Left lung (tissue), 10 donors: Measurements from ENCODE around the gene OR51A7. TPM values are rescaled to one million over a fixed set of nuclear protein-coding genes. Genes with fewer than 3 reads are reported as not detected.
A peak's percentile ranks its signal among the peaks of the same experiment; 100 is the strongest.

Source experiments
- ATAC-seq: fragments of 200-7000 bp; cut with Tn5 transposase; one replicate; pipeline ENCODE4 v1.9.1; 2020; ENCODE audit warnings: moderate library complexity
- DNase-seq, 4 donors: peaks; one replicate each; pipeline ENCODE4 v3.0.0-alpha.2; 2013 to 2020
- H3K27ac ChIP-seq, 2 donors: fragments of 200-600 bp; sonication (generic) in 1 of 2; one replicate each; pipeline versions ENCODE4 v1.5.0 to v1.8.0; 2020 to 2021
- H3K27me3 ChIP-seq, 2 donors: fragments of 200-600 bp; sonication (generic) in 1 of 2; one replicate each; pipeline versions ENCODE4 v1.5.0 to v1.8.0; 2020 to 2021
- H3K36me3 ChIP-seq, 2 donors: fragments of 200-600 bp; sonication (generic) in 1 of 2; one replicate each; pipeline versions ENCODE4 v1.5.0 to v1.8.0; 2020 to 2021
- H3K4me1 ChIP-seq, 2 donors: fragments of 200-600 bp; one replicate each; pipeline ENCODE4 v1.8.0; 2021
- H3K4me3 ChIP-seq, 2 donors: fragments of 200-600 bp; sonication (generic) in 1 of 2; one replicate each; pipeline versions ENCODE4 v1.5.0 to v1.8.0; 2020 to 2021; ENCODE audit warnings: mild to moderate bottlenecking in 1 of 2
- H3K9me3 ChIP-seq, 2 donors: fragments of 200-600 bp; sonication (generic) in 1 of 2; one replicate each; pipeline versions ENCODE4 v1.5.0 to v1.8.0; 2020 to 2021
- intact Hi-C, 2 donors: fragments of 100-400 bp; cut with DNase I; formaldehyde crosslinking; loops; one replicate each; pipeline versions ENCODE4 v1.11.2 to v1.14.2; 2022
- polyA plus RNA-seq, 6 donors: library from polyadenylated mRNA; unstranded; fragments of 120-200 nt; gene quantifications; one replicate each; pipeline ENCODE4 v1.2.1, GENCODE V29; 2013; ENCODE audit not compliant: insufficient read length in 6 of 6
- total RNA-seq, 2 donors: library from RNA; stranded (reverse); fragmentation: NEBNext Ultra II Directional; extraction: Animal tissue kit (Norgen Biotek cat#: 25700); gene quantifications; one replicate each; pipeline ENCODE4 v1.2.1, GENCODE V29; 2021
- TF ChIP-seq, protein P1 (sequence below), 2 donors: fragments of 200-600 bp; sonication (generic) in 1 of 2; IDR thresholded peaks; one replicate each; pipeline versions ENCODE4 v1.5.0 to v1.8.0; 2021; ENCODE audit warnings: antibody characterized with exemption in 2 of 2
- donor health status: DM: no; HTN: yes; CAD: no.
- donor health status: DM: no; HTN: no; CAD: no.

The OR51A7 gene
- total and polyA plus RNA-seq, 8 donors = not detected

GRCh38 chr11:4887591-4887990, 16.0 kb upstream of the OR51A7 start:
- Histone ChIP-seq H3K9me3 (no peaks in the 10 kb centered on the region), H3K4me1 (no peaks in the 10 kb centered on the region), H3K27ac (no peak overlapping the region), H3K36me3 (no peaks in the 10 kb centered on the region), H3K4me3 (no peak overlapping the region), H3K27me3 (no peaks in the 10 kb centered on the region)
- intact Hi-C loops = no loop called here
- DNase-seq (no peak), ATAC-seq (no peak)
- TF ChIP-seq, protein P1, sequence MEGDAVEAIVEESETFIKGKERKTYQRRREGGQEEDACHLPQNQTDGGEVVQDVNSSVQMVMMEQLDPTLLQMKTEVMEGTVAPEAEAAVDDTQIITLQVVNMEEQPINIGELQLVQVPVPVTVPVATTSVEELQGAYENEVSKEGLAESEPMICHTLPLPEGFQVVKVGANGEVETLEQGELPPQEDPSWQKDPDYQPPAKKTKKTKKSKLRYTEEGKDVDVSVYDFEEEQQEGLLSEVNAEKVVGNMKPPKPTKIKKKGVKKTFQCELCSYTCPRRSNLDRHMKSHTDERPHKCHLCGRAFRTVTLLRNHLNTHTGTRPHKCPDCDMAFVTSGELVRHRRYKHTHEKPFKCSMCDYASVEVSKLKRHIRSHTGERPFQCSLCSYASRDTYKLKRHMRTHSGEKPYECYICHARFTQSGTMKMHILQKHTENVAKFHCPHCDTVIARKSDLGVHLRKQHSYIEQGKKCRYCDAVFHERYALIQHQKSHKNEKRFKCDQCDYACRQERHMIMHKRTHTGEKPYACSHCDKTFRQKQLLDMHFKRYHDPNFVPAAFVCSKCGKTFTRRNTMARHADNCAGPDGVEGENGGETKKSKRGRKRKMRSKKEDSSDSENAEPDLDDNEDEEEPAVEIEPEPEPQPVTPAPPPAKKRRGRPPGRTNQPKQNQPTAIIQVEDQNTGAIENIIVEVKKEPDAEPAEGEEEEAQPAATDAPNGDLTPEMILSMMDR (IDR thresholded peaks at IDR 0.05) = no peak

DNA sequence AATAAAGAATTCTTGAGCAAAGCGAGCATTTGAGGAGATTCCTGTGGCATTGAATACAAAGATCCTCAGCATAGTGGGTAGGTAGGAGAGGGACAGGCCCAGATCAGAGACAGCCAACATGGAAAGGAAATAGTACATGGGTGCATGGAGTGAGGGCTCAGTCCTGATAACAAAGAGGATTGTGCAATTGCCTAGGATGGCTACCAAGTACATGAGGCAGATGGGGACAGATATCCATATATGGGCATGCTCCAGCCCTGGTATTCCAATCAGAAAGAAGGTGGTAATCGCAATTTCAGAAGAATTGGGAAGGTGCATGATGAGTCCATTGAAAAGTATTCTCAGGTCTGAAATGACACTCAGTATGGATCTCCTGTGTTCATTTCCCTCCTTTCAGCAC, 13.3 kb upstream of the OR51A7 start:
- H3K27ac ChIP-seq = no peak overlapping the region
- intact Hi-C loops = no loop called here
- ATAC-seq = no peak

DNA sequence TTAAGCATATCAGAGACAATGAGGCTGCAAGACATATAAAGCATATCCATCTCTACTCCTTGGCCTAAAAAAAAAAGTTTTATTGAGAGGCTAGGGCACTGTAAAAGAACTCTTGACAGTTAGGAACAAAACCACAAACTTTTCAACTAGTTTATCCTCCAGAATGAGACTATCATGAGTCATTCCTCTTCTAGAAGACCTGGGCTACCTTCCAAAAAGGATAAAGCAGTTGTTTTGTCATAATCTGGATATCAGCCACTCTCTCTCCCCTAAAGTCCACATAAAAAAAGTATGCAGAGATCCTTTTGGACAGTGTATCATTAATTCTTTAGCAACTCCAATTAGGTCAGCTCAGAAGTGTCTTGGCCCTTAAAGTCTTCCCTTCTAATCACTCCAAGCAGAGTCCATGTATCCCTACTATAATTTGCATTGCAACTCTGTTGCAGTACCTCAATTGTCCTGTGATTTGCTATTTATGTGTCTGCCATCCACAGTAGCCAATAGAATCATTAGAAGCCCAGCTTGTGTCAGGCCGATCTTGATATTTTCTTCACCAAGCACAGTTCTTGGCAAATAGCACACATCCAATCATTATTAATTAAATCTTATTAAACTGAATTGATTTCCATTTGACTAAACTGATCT, 11.5 kb upstream of the OR51A7 start:
- peak; percentile 75 for ATAC-seq

More for the DNA sequence above, 13.3 kb upstream of the OR51A7 start:
- H3K4me1 ChIP-seq = no peaks in the 10 kb centered on the region
- no peak for DNase-seq
- TF ChIP-seq, protein P1 (IDR thresholded peaks at IDR 0.05) = no peak
- no peak overlapping the region for H3K4me3 ChIP-seq
- H3K36me3 ChIP-seq = no peaks in the 10 kb centered on the region
- H3K9me3 ChIP-seq = no peaks in the 10 kb centered on the region
- no peaks in the 10 kb centered on the region for H3K27me3 ChIP-seq

GRCh38 chr11:4916581-4916980, 13.0 kb downstream of the OR51A7 start:
- Histone ChIP-seq H3K4me3 (no peak overlapping the region), H3K27ac (no peak overlapping the region), H3K4me1 (no peaks in the 10 kb centered on the region), H3K36me3 (no peaks in the 10 kb centered on the region), H3K9me3 (no peaks in the 10 kb centered on the region), H3K27me3 (no peaks in the 10 kb centered on the region)
- ATAC-seq (no peak), DNase-seq (no peak)
- intact Hi-C loops = no loop called here
- TF ChIP-seq, protein P1 (IDR thresholded peaks at IDR 0.05) = no peak

More for the DNA sequence above, 11.5 kb upstream of the OR51A7 start:
- no peaks in the 10 kb centered on the region for H3K4me1 ChIP-seq
- TF ChIP-seq, protein P1 (IDR thresholded peaks at IDR 0.05) = peak in 1 of 2 donors; percentile 27
- H3K4me3 ChIP-seq = no peak overlapping the region
- H3K36me3 ChIP-seq = no peaks in the 10 kb centered on the region
- H3K27ac ChIP-seq = no peak overlapping the region
- no peak for DNase-seq
- H3K27me3 ChIP-seq = no peaks in the 10 kb centered on the region
- intact Hi-C loops = no loop called here
- H3K9me3 ChIP-seq = no peaks in the 10 kb centered on the region

GRCh38 chr11:4919250-4919649, 15.7 kb downstream of the OR51A7 start, which contains the start of gene OR51G2:
OR51G2 (minus strand) TSS chr11:4919350; CDS start chr11:4915663, 3,687 bp downstream.
- no peaks in the 10 kb centered on the region for H3K36me3 ChIP-seq
- no peak within 1 kb of the TSS for H3K4me3 ChIP-seq
- H3K4me1 ChIP-seq = no peaks in the 10 kb centered on the region
- TF ChIP-seq, protein P1 (IDR thresholded peaks at IDR 0.05) = no peak
- intact Hi-C loops = no loop called here
- DNase-seq (no peak), ATAC-seq (no peak)
- H3K27ac ChIP-seq = no peak within 1 kb of the TSS
- no peaks in the 10 kb centered on the region for H3K9me3 ChIP-seq
- H3K27me3 ChIP-seq = no peaks in the 10 kb centered on the region
